ENCODE data around the gene LRWD1. TPM values are rescaled to one million over a fixed set of nuclear protein-coding genes. Genes with fewer than 3 reads are reported as not detected.

Gene LRWD1
- total RNA-seq, 1 donor = 18.6 TPM

Other genes with a start within 250 kb of the LRWD1 start
- gene SH2B2, start 178.1 kb upstream of the LRWD1 start, total RNA-seq (ENCODE audit: low replicate concordance) = 2.0 and 4.9 TPM in 2 replicates
- gene SPDYE6, start 108.5 kb upstream of the LRWD1 start, total RNA-seq (ENCODE audit: low replicate concordance) = not detected in 2 replicates
- 12.4 and 49.6 TPM in 2 replicates for gene PRKRIP1, start 68.6 kb upstream of the LRWD1 start, total RNA-seq (ENCODE audit: low replicate concordance)
- gene ORAI2, start 31.4 kb upstream of the LRWD1 start, total RNA-seq (ENCODE audit: low replicate concordance) = 31.8 and 44.1 TPM in 2 replicates
- 8.0 and 15.9 TPM in 2 replicates for gene ALKBH4, start 121 bp upstream of the LRWD1 start, total RNA-seq (ENCODE audit: low replicate concordance)
- gene POLR2J, start 13.9 kb downstream of the LRWD1 start, total RNA-seq (ENCODE audit: low replicate concordance) = 13.0 and 34.0 TPM in 2 replicates
- 4.6 TPM in 2 replicates for gene RASA4B, start 52.8 kb downstream of the LRWD1 start, total RNA-seq (ENCODE audit: low replicate concordance)
- gene UPK3BL2, start 78.7 kb downstream of the LRWD1 start, total RNA-seq (ENCODE audit: low replicate concordance) = 0.27 TPM in 1 of 2 replicates, not detected in the other
- 0.16 TPM in 1 of 2 replicates, not detected in the other for gene SPDYE2, start 86.2 kb downstream of the LRWD1 start, total RNA-seq (ENCODE audit: low replicate concordance)
- gene POLR2J3, start 107.6 kb downstream of the LRWD1 start, total RNA-seq (ENCODE audit: low replicate concordance) = 12.5 and 28.3 TPM in 2 replicates
- gene RASA4, start 151.8 kb downstream of the LRWD1 start, total RNA-seq (ENCODE audit: low replicate concordance) = 11.1 and 15.1 TPM in 2 replicates
- 1.5 and 3.2 TPM in 2 replicates for gene UPK3BL1, start 177.8 kb downstream of the LRWD1 start, total RNA-seq (ENCODE audit: low replicate concordance)
- 0.16 TPM in 1 of 2 replicates, not detected in the other for gene SPDYE2B, start 185.3 kb downstream of the LRWD1 start, total RNA-seq (ENCODE audit: low replicate concordance)
- gene POLR2J2, start 206.7 kb downstream of the LRWD1 start, total RNA-seq (ENCODE audit: low replicate concordance) = 3.3 and 11.4 TPM in 2 replicates